K562 (cell line): ENCODE data around the gene VRK3. TPM values are rescaled to one million over a fixed set of nuclear protein-coding genes. Genes with fewer than 3 reads are reported as not detected.

ENCODE experiments used
- NELFE ChIP-seq: IDR thresholded peaks from 2 replicates; pipeline ENCODE4 v1.6.1; 2011; ENCODE audit warnings: mild to moderate bottlenecking; ENCODE audit not compliant: insufficient read depth, insufficient read length
- RAD51 ChIP-seq: fragments of 450-650 bp; IDR thresholded peaks from 2 replicates; pipeline ENCODE4 v1.7.1; 2016; ENCODE audit warnings: low read depth, mild to moderate bottlenecking, borderline replicate concordance
- SRF ChIP-seq, 2 experiments: fragments of 250-450, 450-650 bp in 1 of 2; sonication (Bioruptor Pico) in 1 of 2; sonication (generic) in 1 of 2; formaldehyde crosslinking; IDR thresholded peaks; 2 replicates each; pipeline versions ENCODE4 v1.5.0 to v1.5.1; 2020 to 2022; ENCODE audit warnings: mild to moderate bottlenecking in 1 of 2, missing genetic modification reagents in 1 of 2
- ZMIZ1 ChIP-seq, 2 experiments: fragments of 150-350 bp in 1 of 2; IDR thresholded peaks; 2 replicates each; pipeline ENCODE4 v1.6.1; 2012 to 2016; ENCODE audit warnings: low read depth in 2 of 2, low read length in 2 of 2, mild to moderate bottlenecking in 1 of 2, moderate library complexity in 1 of 2
- ZNF217 ChIP-seq: sonication (generic); formaldehyde crosslinking; IDR thresholded peaks from 2 replicates; pipeline ENCODE4 v1.8.0; 2022; ENCODE audit warnings: mild to moderate bottlenecking, missing genetic modification reagents
- ZNF224 ChIP-seq: sonication (generic); formaldehyde crosslinking; IDR thresholded peaks from 2 replicates; pipeline ENCODE4 v1.8.0; 2022; ENCODE audit warnings: mild to moderate bottlenecking, missing genetic modification reagents
- ZNF263 ChIP-seq: sonication (generic); formaldehyde crosslinking; IDR thresholded peaks from 2 replicates; pipeline ENCODE4 v1.8.0; 2022; ENCODE audit warnings: mild to moderate bottlenecking, missing genetic modification reagents, borderline replicate concordance
- ZNF507 ChIP-seq: conservative IDR thresholded peaks from 2 replicates; pipeline ENCODE4 v1.6.1; 2017; ENCODE audit warnings: missing genetic modification characterization, missing compliant biosample characterization
- polyA plus RNA-seq, 8 experiments: library from polyadenylated mRNA; depleted of rRNA in 4 of 8; stranded (reverse) in 5 of 8; unstranded in 3 of 8; fragments of >200 nt; fragmentation: Nextera tagmentation in 2 of 8; fragmentation: Illumina TruSeq in 1 of 8; extraction: Ambion mirVana in 2 of 8; extraction: Trizol in 1 of 8; gene quantifications; 2 replicates each; pipeline versions ENCODE4 v1.2.1 to v1.2.3, GENCODE V29; 2011 to 2014; ENCODE audit warnings: inconsistent platforms in 1 of 8, missing spikeins in 1 of 8
- total RNA-seq, 7 experiments: library from RNA; depleted of rRNA in 6 of 7; stranded (reverse); fragments of >200 nt in 6 of 7; fragmentation: Illumina TruSeq in 2 of 7; extraction: Trizol in 2 of 7; gene quantifications; 2 replicates each; pipeline versions ENCODE4 v1.2.1 to v1.2.3, GENCODE V29; 2011 to 2021; ENCODE audit warnings: low replicate concordance in 1 of 7
- TF ChIP-seq, protein P1 (sequence below), 2 experiments: fragments of 450-650 bp; formaldehyde crosslinking in 1 of 2; IDR thresholded peaks; 2 replicates each; pipeline versions ENCODE4 v1.4.0 to v1.6.1; 2014 to 2020; ENCODE audit warnings: mild to moderate bottlenecking in 2 of 2, borderline replicate concordance in 1 of 2, low read depth in 1 of 2

The VRK3 gene
- total and polyA plus RNA-seq, 9 of the 15 experiments (the other 6 are each of a cell fraction or from before 2014, with no cell fraction given) = 25.6 to 94.3 (median 42.9) TPM

DNA sequence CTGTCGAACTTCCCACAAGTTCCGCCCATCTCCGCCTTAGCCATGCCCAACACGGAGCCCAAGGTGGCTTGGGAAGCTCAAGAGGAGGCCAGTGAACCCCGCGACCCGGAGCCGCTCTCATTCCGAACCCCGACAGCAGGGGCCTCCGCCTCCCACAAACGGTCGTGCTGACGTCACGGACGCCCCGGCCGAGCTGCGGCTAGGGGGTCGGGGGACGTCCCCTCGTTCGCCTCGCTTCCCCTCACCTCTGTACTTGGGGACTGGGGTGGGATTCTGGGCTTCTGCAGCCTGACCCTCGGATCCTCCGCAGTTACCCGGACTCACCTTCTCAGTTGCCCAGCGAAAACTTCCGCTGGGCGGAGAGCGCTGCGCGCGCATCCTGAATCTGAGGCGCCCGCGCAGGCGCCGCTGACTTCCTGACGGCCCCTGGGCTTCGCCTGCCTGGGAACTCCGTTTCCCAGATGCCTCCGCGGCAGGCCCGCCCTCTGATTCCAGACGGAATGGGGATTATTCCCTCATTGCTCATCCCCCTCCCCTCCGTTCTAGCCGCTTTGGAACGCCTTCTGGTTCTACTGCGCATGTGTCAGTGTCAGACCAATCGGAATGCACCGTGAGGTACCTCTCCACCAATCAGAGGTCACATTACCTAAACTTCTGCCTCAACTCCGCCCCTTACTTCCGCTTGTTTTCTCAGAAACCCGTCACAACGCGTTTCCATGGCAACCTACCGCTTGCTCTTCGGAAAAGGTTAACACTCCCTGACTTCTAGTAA lies at the start of gene VRK3 (continued):
- TF ChIP-seq ZNF263 (CRISPR knock-in tag) (peak; percentile 49; the same call in 1 of the 2 replicates), SRF (CRISPR knock-in tag; IDR thresholded peaks at IDR 0.05) (peak in 1 of 2 experiments; percentile 42; a peak in 1 of 4 replicates), NELFE (no peak), ZMIZ1 (IDR thresholded peaks at IDR 0.05; ENCODE audit: low read depth in 2 of 2, low read length in 2 of 2) (no peak), ZNF224 (CRISPR knock-in tag) (no peak), ZNF507 (no peak), RAD51 (no peak), ZNF217 (CRISPR knock-in tag) (no peak)
- TF ChIP-seq, protein P1, sequence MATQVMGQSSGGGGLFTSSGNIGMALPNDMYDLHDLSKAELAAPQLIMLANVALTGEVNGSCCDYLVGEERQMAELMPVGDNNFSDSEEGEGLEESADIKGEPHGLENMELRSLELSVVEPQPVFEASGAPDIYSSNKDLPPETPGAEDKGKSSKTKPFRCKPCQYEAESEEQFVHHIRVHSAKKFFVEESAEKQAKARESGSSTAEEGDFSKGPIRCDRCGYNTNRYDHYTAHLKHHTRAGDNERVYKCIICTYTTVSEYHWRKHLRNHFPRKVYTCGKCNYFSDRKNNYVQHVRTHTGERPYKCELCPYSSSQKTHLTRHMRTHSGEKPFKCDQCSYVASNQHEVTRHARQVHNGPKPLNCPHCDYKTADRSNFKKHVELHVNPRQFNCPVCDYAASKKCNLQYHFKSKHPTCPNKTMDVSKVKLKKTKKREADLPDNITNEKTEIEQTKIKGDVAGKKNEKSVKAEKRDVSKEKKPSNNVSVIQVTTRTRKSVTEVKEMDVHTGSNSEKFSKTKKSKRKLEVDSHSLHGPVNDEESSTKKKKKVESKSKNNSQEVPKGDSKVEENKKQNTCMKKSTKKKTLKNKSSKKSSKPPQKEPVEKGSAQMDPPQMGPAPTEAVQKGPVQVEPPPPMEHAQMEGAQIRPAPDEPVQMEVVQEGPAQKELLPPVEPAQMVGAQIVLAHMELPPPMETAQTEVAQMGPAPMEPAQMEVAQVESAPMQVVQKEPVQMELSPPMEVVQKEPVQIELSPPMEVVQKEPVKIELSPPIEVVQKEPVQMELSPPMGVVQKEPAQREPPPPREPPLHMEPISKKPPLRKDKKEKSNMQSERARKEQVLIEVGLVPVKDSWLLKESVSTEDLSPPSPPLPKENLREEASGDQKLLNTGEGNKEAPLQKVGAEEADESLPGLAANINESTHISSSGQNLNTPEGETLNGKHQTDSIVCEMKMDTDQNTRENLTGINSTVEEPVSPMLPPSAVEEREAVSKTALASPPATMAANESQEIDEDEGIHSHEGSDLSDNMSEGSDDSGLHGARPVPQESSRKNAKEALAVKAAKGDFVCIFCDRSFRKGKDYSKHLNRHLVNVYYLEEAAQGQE (IDR thresholded peaks at IDR 0.05; ENCODE audit: borderline replicate concordance) = peak; percentile 3; the same call in 1 of the 2 replicates
- TF ChIP-seq, protein P1 (CRISPR knock-in tag; IDR thresholded peaks at IDR 0.05; ENCODE audit: low read depth) = peak; percentile 56; the same call in 1 of the 2 replicates
